H9 (cell line): ENCODE results near the gene CLEC4E. TPM values are rescaled to one million over a fixed set of nuclear protein-coding genes. Genes with fewer than 3 reads are reported as not detected.
"Not testable (repeated sequence)": the region's sequence is repeated elsewhere in the genome, so short reads cannot be mapped to it uniquely, and the experiment has no call there.

Source experiments
- DNase-seq: peaks from one replicate; pipeline ENCODE4 v3.0.0-alpha.2; 2017
- H2AFZ ChIP-seq: one replicate; pipeline ENCODE4 v1.6.1; 2013; ENCODE audit warnings: mild to moderate bottlenecking, low read length, control low read depth, moderate library complexity
- H2AK5ac ChIP-seq: 2 replicates; pipeline ENCODE4 v1.6.1; 2013; ENCODE audit warnings: low read length, control low read depth, mixed read lengths; ENCODE audit not compliant: insufficient read length
- H2BK120ac ChIP-seq: one replicate; pipeline ENCODE4 v1.6.1; 2013; ENCODE audit warnings: low read depth, mild to moderate bottlenecking, low read length, control low read depth, inconsistent platforms; ENCODE audit not compliant: poor library complexity, severe bottlenecking
- H2BK12ac ChIP-seq: 2 replicates; pipeline ENCODE4 v1.6.1; 2013; ENCODE audit warnings: low read length, control low read depth, mixed read lengths, low read depth; ENCODE audit not compliant: insufficient read length
- H2BK15ac ChIP-seq: 2 replicates; pipeline ENCODE4 v1.6.1; 2013; ENCODE audit warnings: low read depth, low read length, control low read depth
- H2BK20ac ChIP-seq: one replicate; pipeline ENCODE4 v1.6.1; 2013; ENCODE audit warnings: low read depth, mild to moderate bottlenecking, low read length, control low read depth, inconsistent platforms; ENCODE audit not compliant: poor library complexity, severe bottlenecking
- H2BK5ac ChIP-seq: 2 replicates; pipeline ENCODE4 v1.6.1; 2013; ENCODE audit warnings: low read length, control low read depth, mixed read lengths; ENCODE audit not compliant: insufficient read length
- H3K14ac ChIP-seq: 2 replicates; pipeline ENCODE4 v1.6.1; 2013; ENCODE audit warnings: low read length, control low read depth; ENCODE audit not compliant: insufficient read depth
- H3K18ac ChIP-seq: 2 replicates; pipeline ENCODE4 v1.6.1; 2013; ENCODE audit warnings: low read depth, mild to moderate bottlenecking, mixed read lengths, low read length, control low read depth; ENCODE audit not compliant: insufficient read length
- H3K23ac ChIP-seq: 2 replicates; pipeline ENCODE4 v1.6.1; 2013; ENCODE audit warnings: low read length, control low read depth, mixed read lengths, low read depth; ENCODE audit not compliant: insufficient read length
- H3K23me2 ChIP-seq: 2 replicates; pipeline ENCODE4 v1.6.1; 2013; ENCODE audit warnings: low read depth, mild to moderate bottlenecking, mixed read lengths, low read length, control low read depth; ENCODE audit not compliant: insufficient read length, poor library complexity, severe bottlenecking
- H3K27ac ChIP-seq: 2 replicates; pipeline ENCODE4 v1.5.1; 2013; ENCODE audit warnings: low read length, control low read depth, mixed read lengths, low read depth; ENCODE audit not compliant: insufficient read length
- H3K27me3 ChIP-seq: 2 replicates; pipeline ENCODE4 v1.6.1; 2013; ENCODE audit warnings: low read length, control low read depth, inconsistent platforms; ENCODE audit not compliant: insufficient read depth
- H3K4ac ChIP-seq: 2 replicates; pipeline ENCODE4 v1.6.1; 2013; ENCODE audit warnings: low read depth, mild to moderate bottlenecking, control low read depth, inconsistent platforms, low read length, moderate library complexity
- H3K4me1 ChIP-seq: 2 replicates; pipeline ENCODE4 v1.6.1; 2013; ENCODE audit warnings: low read length, control low read depth, inconsistent platforms; ENCODE audit not compliant: insufficient read depth
- H3K4me2 ChIP-seq: 2 replicates; pipeline ENCODE4 v1.6.1; 2013; ENCODE audit warnings: low read length, control low read depth, mixed read lengths; ENCODE audit not compliant: insufficient read length, insufficient read depth
- H3K56ac ChIP-seq: 2 replicates; pipeline ENCODE4 v1.6.1; 2013; ENCODE audit warnings: low read depth, mild to moderate bottlenecking, mixed read lengths, low read length, control low read depth; ENCODE audit not compliant: insufficient read length
- H3K79me1 ChIP-seq: 2 replicates; pipeline ENCODE4 v1.6.1; 2013; ENCODE audit warnings: low read depth, mild to moderate bottlenecking, moderate library complexity, low read length, control low read depth, inconsistent platforms; ENCODE audit not compliant: insufficient read depth, poor library complexity, severe bottlenecking
- H3K79me2 ChIP-seq: 2 replicates; pipeline ENCODE4 v1.6.1; 2013; ENCODE audit warnings: low read length, control low read depth, inconsistent platforms; ENCODE audit not compliant: insufficient read depth
- H3K9ac ChIP-seq: 2 replicates; pipeline ENCODE4 v1.6.1; 2013; ENCODE audit warnings: low read length, control low read depth, mixed read lengths; ENCODE audit not compliant: insufficient read length; ENCODE audit errors: extremely low read depth
- H3K9me3 ChIP-seq: one replicate; pipeline ENCODE4 v1.6.1; 2013; ENCODE audit warnings: low read depth, low read length, inconsistent platforms; ENCODE audit not compliant: control insufficient read depth
- H3T11ph ChIP-seq: one replicate; pipeline ENCODE4 v1.6.1; 2013; ENCODE audit warnings: mild to moderate bottlenecking, low read length, control low read depth, inconsistent platforms
- H4K20me1 ChIP-seq: one replicate; pipeline ENCODE4 v1.6.1; 2013; ENCODE audit not compliant: control insufficient read depth, insufficient read length, insufficient read depth
- H4K5ac ChIP-seq: 2 replicates; pipeline ENCODE4 v1.6.1; 2013; ENCODE audit warnings: low read depth, mild to moderate bottlenecking, mixed read lengths, low read length, control low read depth; ENCODE audit not compliant: insufficient read length
- H4K8ac ChIP-seq: replicated peaks from 2 replicates; pipeline ENCODE4 v1.6.1; 2013; ENCODE audit warnings: low read length, control low read depth, mixed read lengths, low read depth; ENCODE audit not compliant: insufficient read length
- H4K91ac ChIP-seq: 2 replicates; pipeline ENCODE4 v1.6.1; 2013; ENCODE audit warnings: low read depth, mild to moderate bottlenecking, moderate library complexity, mixed read lengths, low read length, control low read depth; ENCODE audit not compliant: insufficient read length
- H3K27ac Mint-ChIP-seq, 3 experiments: 2 replicates in 2 of 3; 3 replicates in 1 of 3; pipeline ENCODE4 v1.8.0; 2020 to 2021; ENCODE audit warnings: mixed read lengths in 3 of 3, mild to moderate bottlenecking in 1 of 3, moderate library complexity in 1 of 3
- H3K27me3 Mint-ChIP-seq: 2 replicates; pipeline ENCODE4 v1.8.0; 2021; ENCODE audit warnings: low read depth, mild to moderate bottlenecking, moderate library complexity, mixed read lengths
- H3K36me3 Mint-ChIP-seq, 3 experiments: 2 replicates in 2 of 3; 3 replicates in 1 of 3; pipeline ENCODE4 v1.8.0; 2020 to 2021; ENCODE audit warnings: low read depth in 3 of 3, mixed read lengths in 3 of 3; ENCODE audit not compliant: insufficient read depth in 1 of 3
- H3K4me1 Mint-ChIP-seq, 2 experiments: 2 replicates each; pipeline ENCODE4 v1.8.0; 2020; ENCODE audit warnings: mixed read lengths in 2 of 2
- H3K4me3 Mint-ChIP-seq, 2 experiments: 2 replicates in 1 of 2; 3 replicates in 1 of 2; pipeline ENCODE4 v1.8.0; 2020 to 2021; ENCODE audit warnings: mild to moderate bottlenecking in 2 of 2, mixed read lengths in 2 of 2, moderate library complexity in 1 of 2
- H3K9me3 Mint-ChIP-seq, 2 experiments: 2 replicates in 1 of 2; 3 replicates in 1 of 2; pipeline ENCODE4 v1.8.0; 2020; ENCODE audit warnings: mild to moderate bottlenecking in 2 of 2, mixed read lengths in 2 of 2, moderate library complexity in 1 of 2
- CTCF ChIP-seq: fragments of 200-600 bp; sonication (generic); conservative IDR thresholded peaks from 3 replicates; pipeline ENCODE4 v1.8.0; 2021; ENCODE audit warnings: antibody characterized with exemption, mild to moderate bottlenecking
- WGBS: extraction: QIAGEN DNeasy Blood & Tissue Kit; methylation state at CpG from one replicate; pipeline ENCODE4 v1.1.7; 2013; ENCODE audit warnings: missing lambda C conversion rate, low lambda C conversion rate, mixed read lengths; ENCODE audit not compliant: insufficient read length; ENCODE audit errors: extremely low coverage; 5-methylcytosine and 5-hydroxymethylcytosine counted together
- total RNA-seq: library from RNA; stranded (reverse); gene quantifications from 2 replicates; pipeline ENCODE4 v1.2.1, GENCODE V29; 2021

The CLEC4E gene
- total RNA-seq, 1 experiment from 2014 or later: not detected

GRCh38 chr12:8584478-8584877 lies 43.8 kb upstream of the CLEC4E start:
- H3K27me3 ChIP-seq, H3K79me1 ChIP-seq, H3T11ph ChIP-seq, H3K27ac ChIP-seq, H4K8ac ChIP-seq, H3K9ac ChIP-seq, H2BK12ac ChIP-seq, H2BK15ac ChIP-seq, H3K14ac ChIP-seq, DNase-seq, H3K4ac ChIP-seq, H3K9me3 Mint-ChIP-seq, H3K9me3 ChIP-seq, H2AFZ ChIP-seq, H4K20me1 ChIP-seq, H2AK5ac ChIP-seq, H4K5ac ChIP-seq, H3K27ac Mint-ChIP-seq, H3K23ac ChIP-seq, H3K4me1 Mint-ChIP-seq, H2BK120ac ChIP-seq, H3K4me2 ChIP-seq, H3K4me3 Mint-ChIP-seq, H2BK5ac ChIP-seq, H4K91ac ChIP-seq, H3K23me2 ChIP-seq, H2BK20ac ChIP-seq, H3K4me1 ChIP-seq, H3K56ac ChIP-seq, H3K79me2 ChIP-seq, H3K36me3 Mint-ChIP-seq, H3K18ac ChIP-seq, H3K27me3 Mint-ChIP-seq: not testable (repeated sequence)
- WGBS: no CpG with 5 or more reads among the region's 13 CpGs
- peak; percentile 48; the same call in 2 of the 3 replicates for TF ChIP-seq CTCF
